ENCODE measurements around the gene CACNA1A.
"Not testable (repeated sequence)": the region's sequence is repeated elsewhere in the genome, so short reads cannot be mapped to it uniquely, and the experiment has no call there.

The CACNA1A gene

DNA sequence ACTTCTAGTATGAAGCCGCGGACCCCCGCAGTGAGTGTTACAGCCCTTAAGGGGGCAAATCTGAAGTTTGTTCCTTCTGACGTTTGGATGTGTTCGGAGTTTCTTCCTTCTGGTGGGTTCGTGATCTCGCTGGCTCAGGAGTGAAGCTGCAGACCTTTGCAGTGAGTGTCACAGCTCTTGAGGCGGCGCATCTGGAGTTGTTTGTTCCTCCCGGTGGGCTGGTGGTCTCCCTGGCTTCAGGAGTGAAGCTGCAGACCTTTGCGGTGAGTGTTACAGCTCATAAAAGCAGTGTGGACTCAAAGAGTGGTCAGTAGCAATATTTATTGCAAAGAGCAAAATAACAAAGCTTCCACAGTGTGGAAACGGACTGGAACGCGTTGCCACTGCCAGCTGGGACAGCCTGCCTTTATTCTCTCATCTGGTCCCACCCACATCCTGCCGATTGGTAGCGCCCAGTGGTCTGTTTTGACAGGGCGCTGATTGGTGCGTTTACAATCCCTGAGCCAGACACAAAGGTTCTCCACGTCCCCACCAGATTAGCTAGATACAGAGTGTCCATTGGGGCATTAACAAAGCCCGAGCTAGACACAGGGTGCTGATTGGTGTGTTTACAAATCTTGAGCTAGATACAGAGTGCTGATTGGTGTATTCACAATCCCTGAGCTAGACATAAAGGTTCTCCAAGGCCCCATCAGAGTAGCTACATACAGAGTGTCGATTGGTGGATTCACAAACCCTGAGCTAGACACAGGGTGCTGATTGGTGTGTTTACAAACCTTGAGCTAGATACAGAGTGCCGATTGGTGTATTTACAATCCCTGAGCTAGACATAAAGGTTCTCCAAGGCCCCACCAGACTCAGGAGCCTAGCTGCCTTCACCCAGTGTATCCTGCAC is 320.3 kb downstream of the CACNA1A start:
- DNase-seq = not testable (repeated sequence)

DNA sequence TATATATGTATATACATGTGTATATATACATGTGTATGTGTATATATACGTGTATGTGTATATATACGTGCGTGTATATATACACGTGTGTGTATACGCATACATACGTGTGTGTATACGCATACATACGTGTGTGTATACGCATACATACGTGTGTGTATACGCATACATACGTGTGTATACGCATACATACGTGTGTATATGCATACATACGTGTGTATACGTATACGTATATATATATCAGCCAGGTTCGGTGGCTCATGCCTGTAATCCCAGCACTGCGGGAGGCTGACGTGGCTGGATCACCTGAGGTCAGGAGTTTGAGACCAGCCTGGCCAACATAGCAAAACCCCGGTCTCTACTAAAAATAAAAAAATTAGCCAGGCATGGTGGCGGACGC is 321.4 kb downstream of the CACNA1A start:
- DNase-seq = not testable (repeated sequence)

GRCh38 chr19:13181747-13182388 is 324.4 kb downstream of the CACNA1A start:
- no peak for DNase-seq

DNA sequence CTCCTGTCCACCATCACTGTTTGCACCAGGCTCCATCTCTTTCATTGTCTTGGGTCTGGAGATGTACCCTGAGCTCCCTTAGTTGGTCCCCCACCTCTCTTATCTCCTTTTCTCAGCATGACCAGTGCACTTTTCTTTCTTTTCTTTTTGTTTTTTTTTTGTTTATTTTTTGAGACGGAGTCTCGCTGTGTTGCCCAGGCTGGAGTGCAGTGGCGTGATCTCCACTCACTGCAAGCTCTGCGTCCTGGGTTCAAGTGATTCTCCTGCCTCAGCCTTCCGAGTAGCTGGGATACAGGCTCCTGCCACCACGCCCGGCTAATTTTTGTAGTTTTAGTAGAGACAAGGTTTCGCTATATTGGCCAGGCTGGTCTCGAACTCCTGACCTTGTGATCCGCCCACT is 328.0 kb downstream of the CACNA1A start:
- not testable (repeated sequence) for DNase-seq

DNA sequence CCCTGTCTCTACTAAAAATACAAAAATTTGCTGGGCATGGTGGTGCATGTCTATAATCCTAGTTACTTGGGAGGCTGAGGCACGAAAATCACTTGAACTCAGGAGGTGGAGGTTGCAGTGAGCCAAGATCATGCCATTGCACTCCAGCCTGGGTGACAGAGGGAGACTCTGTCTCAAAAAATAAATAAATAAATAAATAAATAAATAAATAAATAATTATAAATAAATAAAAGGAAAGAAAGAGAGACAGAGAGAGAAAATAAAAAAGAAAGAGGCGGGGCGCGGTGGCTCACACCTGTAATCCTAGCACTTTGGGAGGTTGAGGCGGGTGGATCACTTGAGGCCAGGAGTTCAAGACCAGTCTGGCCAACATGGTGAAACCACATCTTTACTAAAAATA is 328.7 kb downstream of the CACNA1A start:
- DNase-seq = not testable (repeated sequence)

DNA sequence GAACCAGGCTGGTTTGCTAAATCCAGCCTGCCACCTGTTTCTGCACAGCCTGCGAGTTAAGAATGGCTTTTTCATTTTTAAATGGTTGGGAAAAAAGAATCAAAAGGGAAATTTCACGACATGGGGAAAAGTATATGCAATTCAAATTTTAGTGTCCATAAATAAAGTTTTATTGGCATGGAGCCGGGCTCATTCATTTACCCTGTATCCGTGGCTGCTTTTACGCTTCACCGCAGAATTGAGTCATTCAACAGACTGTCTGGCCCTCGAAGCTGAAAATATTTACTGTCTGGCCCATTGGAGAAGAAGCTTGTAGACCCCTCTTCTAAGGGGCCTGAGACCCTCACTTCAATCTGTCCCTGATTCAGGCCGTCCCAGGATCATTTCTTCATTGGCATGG is 329.9 kb downstream of the CACNA1A start:
- no peak for DNase-seq

DNA sequence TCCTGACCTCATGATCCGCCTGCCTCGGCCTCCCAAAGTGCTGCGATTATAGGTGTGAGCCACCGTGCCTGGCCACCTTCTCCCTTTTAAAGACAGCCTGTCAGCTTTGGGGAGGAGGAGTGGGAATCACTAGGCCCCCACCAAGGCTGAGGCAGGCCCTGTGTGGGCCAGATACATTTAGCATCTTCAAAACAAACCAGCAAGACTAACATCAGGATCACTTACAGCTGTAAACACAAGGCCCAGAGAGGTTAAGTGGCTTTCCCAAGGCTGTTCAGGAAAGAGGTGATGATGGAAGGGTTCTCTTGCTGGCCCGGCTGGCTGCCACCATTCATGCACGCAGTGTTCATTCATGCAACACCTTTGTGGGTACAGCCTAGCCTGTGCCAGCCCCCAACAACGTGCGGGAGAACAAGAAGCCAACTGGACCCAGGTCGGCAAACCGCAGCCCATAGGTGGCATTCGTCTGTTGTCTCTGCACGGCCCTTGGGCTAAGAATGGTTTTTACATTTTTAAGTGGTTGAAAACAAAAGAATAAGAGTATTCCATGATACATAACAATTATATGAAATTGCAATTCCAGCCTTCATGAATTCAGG is 333.0 kb downstream of the CACNA1A start:
- DNase-seq = no peak

DNA sequence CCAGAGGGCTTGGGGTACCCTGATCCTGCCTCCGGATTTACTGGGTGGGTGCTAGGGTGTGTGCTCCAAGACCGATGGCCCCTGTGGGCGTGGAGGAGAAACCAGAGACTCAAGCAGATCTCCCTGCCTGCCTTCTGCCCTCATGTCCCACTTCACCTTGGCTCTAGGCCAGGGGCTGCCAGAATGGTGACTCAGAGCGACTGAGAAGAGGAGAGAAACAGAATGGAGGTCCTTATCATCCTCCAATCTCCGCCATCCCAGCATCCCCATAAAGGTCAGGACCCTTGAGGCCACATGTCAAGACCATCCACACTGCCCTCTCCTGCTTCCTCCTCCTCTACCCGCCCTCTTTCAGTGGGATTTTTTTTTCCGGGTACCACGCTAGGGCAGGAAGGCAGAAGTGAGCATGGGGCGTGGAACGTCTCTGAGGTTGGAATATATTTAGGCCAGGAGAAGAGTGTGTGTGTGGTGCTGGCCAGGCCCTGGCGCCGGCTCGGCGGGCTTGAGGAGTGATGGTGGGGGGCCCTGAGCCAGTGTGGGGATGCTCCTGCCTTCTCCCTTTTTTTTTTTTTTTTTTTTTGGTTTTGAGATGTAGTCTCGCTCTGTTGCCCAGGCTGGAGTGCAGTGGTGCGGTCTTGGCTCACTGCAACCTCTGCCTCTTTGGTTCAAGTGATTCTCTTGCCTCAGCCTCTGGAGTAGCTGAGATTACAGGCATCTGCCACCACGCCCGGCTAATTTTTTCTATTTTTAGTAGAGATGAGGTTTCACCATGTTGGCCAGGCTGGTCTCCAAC is 333.7 kb downstream of the CACNA1A start:
- no peak for DNase-seq

DNA sequence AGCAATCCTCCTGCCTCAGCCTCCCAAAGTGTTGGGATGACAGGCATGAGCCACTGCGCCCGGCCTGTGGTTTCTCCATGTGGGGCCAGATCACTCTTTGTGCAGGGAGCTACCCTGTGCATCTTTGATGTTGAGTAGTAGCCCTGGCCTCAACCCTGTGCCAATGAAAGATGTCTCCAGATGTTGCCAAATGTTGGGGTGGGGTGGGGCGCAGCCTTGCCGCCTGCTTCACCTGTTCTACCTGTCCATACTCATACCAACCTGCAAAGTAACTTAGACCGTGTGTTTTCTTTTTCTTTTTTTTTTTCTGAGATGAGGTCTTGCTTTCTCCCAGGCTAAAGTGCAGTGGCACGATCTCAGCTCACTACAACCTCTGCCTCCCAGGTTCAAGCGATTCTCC is 335.1 kb downstream of the CACNA1A start:
- DNase-seq = no peak

GRCh38 chr19:13169769-13170168 is 336.5 kb downstream of the CACNA1A start:
- DNase-seq = no peak

- DNase-seq = not testable (repeated sequence)
Measured at GRCh38 chr19:13166151-13166550, 340.1 kb downstream of the CACNA1A start.

DNA sequence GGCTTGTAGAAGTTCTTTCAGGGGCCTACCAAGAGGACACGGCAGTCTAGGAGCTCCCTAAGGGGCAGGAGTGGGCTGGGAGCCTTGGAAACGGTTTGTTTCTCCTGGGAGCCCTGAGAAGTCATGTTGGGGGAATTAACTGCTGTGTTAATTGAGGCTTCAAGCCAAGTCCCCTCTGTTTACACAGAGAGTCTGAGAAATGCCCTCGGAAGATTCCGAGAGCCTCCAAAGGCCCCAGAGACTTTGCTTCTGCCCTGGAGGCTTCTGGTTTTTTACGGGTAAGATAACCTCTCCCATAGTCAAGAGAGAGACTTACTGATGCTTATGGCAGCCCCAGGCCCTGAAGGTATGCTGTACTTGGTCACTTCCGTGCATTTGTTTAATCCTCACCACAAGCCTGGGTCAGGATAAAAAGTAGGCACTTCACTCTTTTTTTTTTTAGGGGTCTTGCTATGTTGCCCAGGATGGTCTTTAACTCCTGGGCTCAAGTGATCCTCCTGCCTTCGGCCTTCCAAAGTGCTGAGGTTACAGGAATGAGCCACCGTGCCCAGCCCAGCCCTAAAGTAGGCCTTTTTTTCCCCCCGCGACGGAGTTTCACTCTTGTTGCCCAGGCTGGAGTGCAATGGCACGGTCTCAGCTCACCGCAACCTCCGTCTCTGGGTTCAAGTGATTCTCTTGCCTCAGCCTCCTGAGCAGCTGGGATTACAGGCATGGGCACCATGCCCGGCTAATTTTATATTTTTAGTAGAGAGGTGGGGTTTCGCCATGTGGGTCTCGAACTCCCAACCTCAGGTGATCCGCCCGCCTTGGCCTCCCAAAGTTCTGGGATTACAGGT is 340.9 kb downstream of the CACNA1A start:
- DNase-seq = no peak

GRCh38 chr19:13164343-13165161 is 341.7 kb downstream of the CACNA1A start:
- DNase-seq = no peak

DNA sequence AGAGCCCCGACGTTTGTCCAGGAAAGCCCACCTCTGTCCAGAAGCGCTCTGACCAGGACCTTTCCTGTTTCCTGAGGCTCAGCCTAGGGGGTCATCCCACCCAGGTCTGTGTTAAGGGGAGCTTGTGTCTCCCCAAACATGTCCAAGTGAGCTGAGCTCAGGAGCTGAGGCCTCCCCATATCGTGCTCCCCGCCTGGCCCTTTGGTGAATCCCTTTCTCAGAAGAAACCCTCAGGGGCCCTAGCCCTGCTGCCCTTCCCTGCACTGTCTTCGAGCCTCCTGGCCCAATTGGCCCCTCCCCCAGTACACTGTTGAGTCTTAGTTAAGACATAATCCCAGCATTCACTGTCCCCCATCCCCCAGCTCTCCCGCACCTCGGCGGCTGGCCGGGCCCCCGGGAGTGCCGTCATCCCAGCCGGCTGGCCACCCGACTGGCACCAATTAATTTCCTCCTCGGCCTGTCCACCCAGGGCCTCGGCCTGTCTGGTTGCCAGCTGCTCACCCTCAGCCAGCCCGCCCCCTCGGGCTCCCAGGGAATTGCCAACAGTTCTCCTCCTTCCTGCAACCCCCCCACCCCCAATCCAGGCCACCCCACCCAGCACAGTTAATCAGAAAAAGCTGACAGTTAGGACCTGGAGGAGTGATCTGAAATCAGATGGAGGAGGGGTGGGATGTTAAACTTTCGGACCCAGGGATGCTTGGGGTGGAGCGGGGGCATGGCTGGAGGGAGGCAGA is 342.5 kb downstream of the CACNA1A start:
- no peak for DNase-seq

- DNase-seq = peak; percentile 46
Measured at GRCh38 chr19:13162724-13163608, 343.3 kb downstream of the CACNA1A start.

- DNase-seq = no peak
Measured at GRCh38 chr19:13160557-13160956, 345.7 kb downstream of the CACNA1A start.

DNA sequence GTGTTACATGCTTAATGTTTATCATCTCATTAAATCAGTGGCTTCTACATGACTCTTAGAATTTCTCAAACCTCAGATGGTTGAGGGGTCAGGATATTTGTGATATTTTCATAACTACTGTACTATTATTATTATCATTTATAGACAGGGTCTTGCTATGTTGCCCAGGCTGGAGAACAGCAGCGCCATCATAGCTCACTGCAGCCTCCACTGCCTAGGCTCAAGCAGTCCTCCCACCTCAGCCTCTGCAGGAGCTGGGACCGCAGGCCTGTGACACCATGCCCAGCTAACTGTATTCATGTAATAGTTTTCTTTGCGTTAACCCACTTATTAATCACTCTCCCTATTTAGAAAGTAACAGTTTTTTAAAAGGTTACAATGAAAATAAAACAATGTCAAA is 346.6 kb downstream of the CACNA1A start:
- no peak for DNase-seq
